22Rv1 (cell line): Measurements from ENCODE around the gene COL5A3.

Source experiments
- ZFX ChIP-seq: fragments of 450-650 bp; IDR thresholded peaks from 2 replicates; pipeline ENCODE4 v1.6.1; 2017; ENCODE audit warnings: antibody characterized with exemption, borderline replicate concordance
- TF ChIP-seq, protein P1 (sequence below): fragments of 450-650 bp; IDR thresholded peaks from 2 replicates; pipeline ENCODE4 v1.5.1; 2017; ENCODE audit warnings: mild to moderate bottlenecking

DNA sequence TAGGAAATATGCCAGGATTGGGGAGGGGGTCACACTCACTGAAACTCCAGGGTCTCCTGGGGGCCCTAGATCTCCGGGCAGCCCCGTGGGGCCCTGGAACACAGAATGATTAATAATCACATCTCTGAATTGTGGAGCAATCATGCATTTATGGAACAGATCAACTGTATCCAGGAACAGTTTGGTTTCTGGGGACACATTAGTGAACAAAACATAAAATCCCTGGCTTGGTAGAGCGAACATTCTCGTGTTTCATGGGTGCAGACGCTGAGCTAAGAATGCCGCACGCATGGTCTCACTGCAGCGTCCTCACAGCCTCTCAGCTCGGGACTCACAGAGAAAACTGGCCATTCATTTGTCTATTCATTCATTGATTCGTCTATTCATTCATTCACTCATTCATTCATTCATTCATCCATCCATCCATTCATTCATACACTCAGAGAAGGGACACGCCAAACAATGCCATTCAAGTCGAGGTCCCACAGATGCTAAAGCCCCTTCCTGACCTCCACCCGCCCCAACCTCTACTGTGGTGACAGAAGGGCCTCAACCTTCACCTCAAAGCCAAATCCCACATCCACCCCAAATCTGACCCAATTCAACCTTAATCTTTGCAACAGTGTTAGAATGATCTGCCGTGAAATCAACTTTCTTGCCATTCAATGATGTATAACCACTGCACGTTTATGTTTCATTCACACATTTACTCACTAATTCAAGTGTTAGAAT lies 39.0 kb downstream of the COL5A3 start:
- TF ChIP-seq ZFX, result no peak
- TF ChIP-seq, protein P1, sequence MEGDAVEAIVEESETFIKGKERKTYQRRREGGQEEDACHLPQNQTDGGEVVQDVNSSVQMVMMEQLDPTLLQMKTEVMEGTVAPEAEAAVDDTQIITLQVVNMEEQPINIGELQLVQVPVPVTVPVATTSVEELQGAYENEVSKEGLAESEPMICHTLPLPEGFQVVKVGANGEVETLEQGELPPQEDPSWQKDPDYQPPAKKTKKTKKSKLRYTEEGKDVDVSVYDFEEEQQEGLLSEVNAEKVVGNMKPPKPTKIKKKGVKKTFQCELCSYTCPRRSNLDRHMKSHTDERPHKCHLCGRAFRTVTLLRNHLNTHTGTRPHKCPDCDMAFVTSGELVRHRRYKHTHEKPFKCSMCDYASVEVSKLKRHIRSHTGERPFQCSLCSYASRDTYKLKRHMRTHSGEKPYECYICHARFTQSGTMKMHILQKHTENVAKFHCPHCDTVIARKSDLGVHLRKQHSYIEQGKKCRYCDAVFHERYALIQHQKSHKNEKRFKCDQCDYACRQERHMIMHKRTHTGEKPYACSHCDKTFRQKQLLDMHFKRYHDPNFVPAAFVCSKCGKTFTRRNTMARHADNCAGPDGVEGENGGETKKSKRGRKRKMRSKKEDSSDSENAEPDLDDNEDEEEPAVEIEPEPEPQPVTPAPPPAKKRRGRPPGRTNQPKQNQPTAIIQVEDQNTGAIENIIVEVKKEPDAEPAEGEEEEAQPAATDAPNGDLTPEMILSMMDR, result no peak
